ENCODE data around the gene MOV10L1.
A peak's percentile ranks its signal among the peaks of the same experiment; 100 is the strongest.

MOV10L1 gene

GRCh38 chr22:50114221-50115021, 24.6 kb downstream of the MOV10L1 start:
- no peaks in the 10 kb centered on the region for H3K36me3 Mint-ChIP-seq (ENCODE audit: insufficient read depth)
- no peak overlapping the region for H3K4me3 Mint-ChIP-seq
- H3K27ac Mint-ChIP-seq, result no peak overlapping the region
- peaks cover 0 to 2% of the 10 kb centered on the region in 2 donors for H3K4me1 Mint-ChIP-seq (ENCODE audit: low read depth in 2 of 2)
- H3K9me3 Mint-ChIP-seq, result no peaks in the 10 kb centered on the region
- ATAC-seq (replicated peaks) (no peak), DNase-seq (no peak)
- peaks cover 35 to 69% of the 10 kb centered on the region in 2 donors for H3K27me3 Mint-ChIP-seq

- Mint-ChIP-seq H3K9me3 (no peaks in the 10 kb centered on the region), H3K27ac (peak overlapping the region in 1 of 2 donors; percentile 75), H3K4me3 (no peak overlapping the region), H3K27me3 (peaks cover 40 to 78% of the 10 kb centered on the region in 2 donors), H3K36me3 (ENCODE audit: insufficient read depth) (no peaks in the 10 kb centered on the region), H3K4me1 (ENCODE audit: low read depth in 2 of 2) (peaks cover 0 to 2% of the 10 kb centered on the region in 2 donors)
- DNase-seq (no peak), ATAC-seq (replicated peaks) (no peak)
Observed at GRCh38 chr22:50115693-50116092, 25.9 kb downstream of the MOV10L1 start.

- Mint-ChIP-seq H3K27ac (no peak overlapping the region), H3K36me3 (ENCODE audit: insufficient read depth) (peaks cover 2% of the 10 kb centered on the region), H3K27me3 (peaks cover 38 to 69% of the 10 kb centered on the region in 2 donors), H3K9me3 (no peaks in the 10 kb centered on the region), H3K4me3 (no peak overlapping the region), H3K4me1 (ENCODE audit: low read depth in 2 of 2) (peaks cover 0 to 2% of the 10 kb centered on the region in 2 donors)
- ATAC-seq (replicated peaks) (no peak), DNase-seq (no peak)
Observed at GRCh38 chr22:50117168-50117762, 27.5 kb downstream of the MOV10L1 start.

- Mint-ChIP-seq H3K9me3 (no peaks in the 10 kb centered on the region), H3K27ac (no peak overlapping the region), H3K4me3 (no peak overlapping the region), H3K4me1 (ENCODE audit: low read depth in 2 of 2) (no peaks in the 10 kb centered on the region), H3K27me3 (peaks cover 31 to 60% of the 10 kb centered on the region in 2 donors), H3K36me3 (ENCODE audit: insufficient read depth) (peaks cover 2% of the 10 kb centered on the region)
- ATAC-seq (replicated peaks), result no peak
- DNase-seq, result no peak
Observed at GRCh38 chr22:50118129-50118528, 28.3 kb downstream of the MOV10L1 start.

- Mint-ChIP-seq H3K9me3 (no peaks in the 10 kb centered on the region), H3K4me3 (no peak overlapping the region), H3K27ac (no peak overlapping the region), H3K27me3 (peaks cover 26 to 55% of the 10 kb centered on the region in 2 donors), H3K4me1 (ENCODE audit: low read depth in 2 of 2) (no peaks in the 10 kb centered on the region), H3K36me3 (ENCODE audit: insufficient read depth) (peaks cover 2% of the 10 kb centered on the region)
- no peak for ATAC-seq (replicated peaks)
- no peak for DNase-seq
Observed at GRCh38 chr22:50118557-50119168, 28.9 kb downstream of the MOV10L1 start.

GRCh38 chr22:50119169-50119767, 29.5 kb downstream of the MOV10L1 start:
- H3K27ac Mint-ChIP-seq, result no peak overlapping the region
- no peaks in the 10 kb centered on the region for H3K4me1 Mint-ChIP-seq (ENCODE audit: low read depth in 2 of 2)
- no peak for DNase-seq
- peaks cover 30 to 57% of the 10 kb centered on the region in 2 donors for H3K27me3 Mint-ChIP-seq
- ATAC-seq (replicated peaks), result no peak
- H3K4me3 Mint-ChIP-seq, result no peak overlapping the region
- H3K36me3 Mint-ChIP-seq (ENCODE audit: insufficient read depth), result peaks cover 2% of the 10 kb centered on the region
- peaks cover 0 to 4% of the 10 kb centered on the region in 2 donors for H3K9me3 Mint-ChIP-seq

GRCh38 chr22:50119768-50120251, 30.0 kb downstream of the MOV10L1 start:
- DNase-seq, result no peak
- Mint-ChIP-seq H3K27me3 (peaks cover 28 to 58% of the 10 kb centered on the region in 2 donors), H3K36me3 (ENCODE audit: insufficient read depth) (peaks cover 2% of the 10 kb centered on the region), H3K27ac (no peak overlapping the region), H3K4me3 (no peak overlapping the region), H3K9me3 (peaks cover 0 to 6% of the 10 kb centered on the region in 2 donors), H3K4me1 (ENCODE audit: low read depth in 2 of 2) (no peaks in the 10 kb centered on the region)
- ATAC-seq (replicated peaks), result no peak

GRCh38 chr22:50121202-50121740, 31.5 kb downstream of the MOV10L1 start:
- H3K4me3 Mint-ChIP-seq, result no peak overlapping the region

GRCh38 chr22:50123119-50123518, 33.3 kb downstream of the MOV10L1 start:
- Mint-ChIP-seq H3K27ac (no peak overlapping the region), H3K4me1 (ENCODE audit: low read depth in 2 of 2) (no peaks in the 10 kb centered on the region), H3K4me3 (no peak overlapping the region), H3K36me3 (ENCODE audit: insufficient read depth) (peaks cover 2% of the 10 kb centered on the region), H3K27me3 (peaks cover 27 to 64% of the 10 kb centered on the region in 2 donors), H3K9me3 (peaks cover 0 to 6% of the 10 kb centered on the region in 2 donors)
- DNase-seq, result no peak
- no peak for ATAC-seq (replicated peaks)

More at GRCh38 chr22:50121202-50121740, 31.5 kb downstream of the MOV10L1 start:
- peaks cover 32 to 58% of the 10 kb centered on the region in 2 donors for H3K27me3 Mint-ChIP-seq
- DNase-seq, result no peak
- peaks cover 2% of the 10 kb centered on the region for H3K36me3 Mint-ChIP-seq (ENCODE audit: insufficient read depth)
- peaks cover 0 to 6% of the 10 kb centered on the region in 2 donors for H3K9me3 Mint-ChIP-seq
- H3K27ac Mint-ChIP-seq, result no peak overlapping the region
- H3K4me1 Mint-ChIP-seq (ENCODE audit: low read depth in 2 of 2), result no peaks in the 10 kb centered on the region
- ATAC-seq (replicated peaks), result no peak

- H3K27me3 Mint-ChIP-seq, result peaks cover 34 to 65% of the 10 kb centered on the region in 2 donors
- no peak overlapping the region for H3K4me3 Mint-ChIP-seq
- DNase-seq, result no peak
- H3K27ac Mint-ChIP-seq, result no peak overlapping the region
- no peak for ATAC-seq (replicated peaks)
- H3K4me1 Mint-ChIP-seq (ENCODE audit: low read depth in 2 of 2), result no peaks in the 10 kb centered on the region
- H3K36me3 Mint-ChIP-seq (ENCODE audit: insufficient read depth), result peaks cover 2% of the 10 kb centered on the region
- peaks cover 0 to 6% of the 10 kb centered on the region in 2 donors for H3K9me3 Mint-ChIP-seq
Observed at GRCh38 chr22:50125029-50125428, 35.2 kb downstream of the MOV10L1 start.

- Mint-ChIP-seq H3K27ac (no peak overlapping the region), H3K4me3 (no peak overlapping the region), H3K27me3 (peaks cover 51 to 82% of the 10 kb centered on the region in 2 donors), H3K36me3 (ENCODE audit: insufficient read depth) (no peaks in the 10 kb centered on the region), H3K9me3 (peaks cover 0 to 2% of the 10 kb centered on the region in 2 donors), H3K4me1 (ENCODE audit: low read depth in 2 of 2) (no peaks in the 10 kb centered on the region)
- DNase-seq, result no peak
- no peak for ATAC-seq (replicated peaks)
Observed at GRCh38 chr22:50129121-50129736, 39.4 kb downstream of the MOV10L1 start.

GRCh38 chr22:50131894-50132293, 42.1 kb downstream of the MOV10L1 start:
- H3K27ac Mint-ChIP-seq, result no peak overlapping the region
- H3K9me3 Mint-ChIP-seq, result no peaks in the 10 kb centered on the region
- H3K4me3 Mint-ChIP-seq, result no peak overlapping the region
- H3K36me3 Mint-ChIP-seq (ENCODE audit: insufficient read depth), result peaks cover 4% of the 10 kb centered on the region
- no peak for DNase-seq
- H3K27me3 Mint-ChIP-seq, result peaks cover 53 to 75% of the 10 kb centered on the region in 2 donors
- ATAC-seq (replicated peaks), result no peak
- no peaks in the 10 kb centered on the region for H3K4me1 Mint-ChIP-seq (ENCODE audit: low read depth in 2 of 2)

GRCh38 chr22:50134481-50134880, 44.7 kb downstream of the MOV10L1 start:
- DNase-seq, result no peak
- ATAC-seq (replicated peaks), result no peak
- Mint-ChIP-seq H3K4me1 (ENCODE audit: low read depth in 2 of 2) (no peaks in the 10 kb centered on the region), H3K27me3 (peaks cover 58 to 69% of the 10 kb centered on the region in 2 donors), H3K9me3 (no peaks in the 10 kb centered on the region), H3K4me3 (no peak overlapping the region), H3K36me3 (ENCODE audit: insufficient read depth) (peaks cover 4% of the 10 kb centered on the region), H3K27ac (no peak overlapping the region)
